ENCODE data around the gene SIN3A.

DNA sequence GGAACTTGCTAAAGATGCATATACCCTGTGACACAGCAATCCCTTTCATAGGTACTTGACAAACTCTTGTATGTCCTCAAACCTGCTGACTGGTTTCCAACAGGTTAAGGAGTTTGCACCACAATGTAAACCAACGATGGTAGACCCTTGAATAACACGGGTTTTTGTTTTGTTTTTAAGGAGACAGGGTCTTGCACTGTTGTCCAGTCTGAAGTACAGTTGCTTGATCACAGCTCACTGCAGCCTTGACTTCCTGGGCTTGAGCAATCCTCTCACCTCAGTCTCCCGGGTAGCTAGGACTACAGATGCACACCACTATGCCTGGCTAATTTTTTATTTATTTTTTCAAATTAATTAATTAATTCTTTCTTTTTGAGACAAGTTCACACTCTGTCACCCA is 23.3 kb downstream of the SIN3A start:
- TF ChIP-seq, protein P1, sequence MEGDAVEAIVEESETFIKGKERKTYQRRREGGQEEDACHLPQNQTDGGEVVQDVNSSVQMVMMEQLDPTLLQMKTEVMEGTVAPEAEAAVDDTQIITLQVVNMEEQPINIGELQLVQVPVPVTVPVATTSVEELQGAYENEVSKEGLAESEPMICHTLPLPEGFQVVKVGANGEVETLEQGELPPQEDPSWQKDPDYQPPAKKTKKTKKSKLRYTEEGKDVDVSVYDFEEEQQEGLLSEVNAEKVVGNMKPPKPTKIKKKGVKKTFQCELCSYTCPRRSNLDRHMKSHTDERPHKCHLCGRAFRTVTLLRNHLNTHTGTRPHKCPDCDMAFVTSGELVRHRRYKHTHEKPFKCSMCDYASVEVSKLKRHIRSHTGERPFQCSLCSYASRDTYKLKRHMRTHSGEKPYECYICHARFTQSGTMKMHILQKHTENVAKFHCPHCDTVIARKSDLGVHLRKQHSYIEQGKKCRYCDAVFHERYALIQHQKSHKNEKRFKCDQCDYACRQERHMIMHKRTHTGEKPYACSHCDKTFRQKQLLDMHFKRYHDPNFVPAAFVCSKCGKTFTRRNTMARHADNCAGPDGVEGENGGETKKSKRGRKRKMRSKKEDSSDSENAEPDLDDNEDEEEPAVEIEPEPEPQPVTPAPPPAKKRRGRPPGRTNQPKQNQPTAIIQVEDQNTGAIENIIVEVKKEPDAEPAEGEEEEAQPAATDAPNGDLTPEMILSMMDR (IDR thresholded peaks at IDR 0.05), result no peak
- TF ChIP-seq POLR2A (IDR thresholded peaks at IDR 0.05), result no peak

All from vagina (tissue), 2 donors.